Measurements from ENCODE around the gene HAND1.

GRCh38 chr5:154485850-154486426 lies 7.9 kb upstream of the HAND1 start:
- TF ChIP-seq CTCF (IDR thresholded peaks at IDR 0.05), result no peak
- no peak for TF ChIP-seq POLR2A (IDR thresholded peaks at IDR 0.05)
- no peak for TF ChIP-seq POLR2AphosphoS5 (IDR thresholded peaks at IDR 0.05)
- TF ChIP-seq EP300 (IDR thresholded peaks at IDR 0.05; ENCODE audit: low read depth), result no peak

Data from transverse colon (tissue), 4 donors.